Stimulated activated CD8-positive, alpha-beta memory T cell treated with anti-CD3 and anti-CD28 coated beads, Interleukin-2, amount 100 ng/mL, for 1 hour (primary cell): Measurements from ENCODE around the gene ANKRD62.
"Not testable (repeated sequence)": the region's sequence is repeated elsewhere in the genome, so short reads cannot be mapped to it uniquely, and the experiment has no call there.

Experiments
- DNase-seq, 2 donors: peaks; one replicate each; pipeline ENCODE4 v3.0.0-alpha.2; 2020; ENCODE audit warnings: low read depth in 2 of 2

Gene ANKRD62

DNA sequence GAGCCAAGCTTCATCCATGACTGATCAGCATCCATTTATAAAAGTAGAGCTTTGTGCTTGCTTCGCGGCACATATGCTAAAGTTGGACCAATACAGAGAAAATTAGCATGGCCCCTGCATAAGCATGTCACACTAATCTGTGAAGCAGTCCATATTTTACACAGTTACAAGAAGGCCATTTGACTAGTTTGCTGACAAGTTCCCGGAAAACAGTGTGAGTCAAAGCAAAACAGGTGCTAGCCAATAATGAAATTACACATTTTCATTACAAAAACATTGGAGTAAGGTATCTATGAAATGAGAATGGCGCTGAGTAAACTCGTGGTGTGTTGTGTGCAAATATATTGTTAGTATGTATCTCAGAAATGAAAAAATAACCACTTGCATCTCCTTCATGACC is 4.7 kb downstream of the ANKRD62 start:
- no peak for DNase-seq

- no peak for DNase-seq
Measured at GRCh38 chr18:12099160-12099559, 5.5 kb downstream of the ANKRD62 start.

DNA sequence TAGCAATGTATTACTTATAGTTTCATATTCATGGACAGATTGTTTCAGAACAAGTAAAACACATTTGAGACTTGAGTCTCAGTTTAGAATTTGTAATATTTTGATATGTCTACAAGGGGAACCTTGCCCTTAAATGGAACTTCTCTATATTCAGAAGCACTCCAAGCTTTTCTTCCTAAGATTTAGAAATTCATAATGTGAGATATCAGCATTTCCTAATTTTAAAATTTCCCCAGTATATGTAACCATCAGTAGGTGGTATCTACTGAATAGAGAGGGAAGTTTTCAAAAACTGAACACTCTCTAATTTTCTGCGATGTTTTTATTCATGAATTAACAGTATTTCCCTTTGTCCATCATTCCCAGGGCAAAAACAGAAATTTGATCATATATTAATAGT is 7.6 kb downstream of the ANKRD62 start:
- DNase-seq = no peak

GRCh38 chr18:12102136-12102842 is 8.6 kb downstream of the ANKRD62 start:
- DNase-seq = no peak

- DNase-seq = no peak
Measured at GRCh38 chr18:12106471-12106870, 12.8 kb downstream of the ANKRD62 start.

- no peak for DNase-seq
Measured at GRCh38 chr18:12109836-12110235, 16.2 kb downstream of the ANKRD62 start.

- no peak for DNase-seq
Measured at GRCh38 chr18:12113999-12114646, 20.5 kb downstream of the ANKRD62 start.

- no peak for DNase-seq
Measured at GRCh38 chr18:12119358-12119757, 25.7 kb downstream of the ANKRD62 start.

- no peak for DNase-seq
Measured at GRCh38 chr18:12121175-12122042, 27.8 kb downstream of the ANKRD62 start.

- DNase-seq = not testable (repeated sequence)
Measured at GRCh38 chr18:12122043-12122389, 28.4 kb downstream of the ANKRD62 start.

DNA sequence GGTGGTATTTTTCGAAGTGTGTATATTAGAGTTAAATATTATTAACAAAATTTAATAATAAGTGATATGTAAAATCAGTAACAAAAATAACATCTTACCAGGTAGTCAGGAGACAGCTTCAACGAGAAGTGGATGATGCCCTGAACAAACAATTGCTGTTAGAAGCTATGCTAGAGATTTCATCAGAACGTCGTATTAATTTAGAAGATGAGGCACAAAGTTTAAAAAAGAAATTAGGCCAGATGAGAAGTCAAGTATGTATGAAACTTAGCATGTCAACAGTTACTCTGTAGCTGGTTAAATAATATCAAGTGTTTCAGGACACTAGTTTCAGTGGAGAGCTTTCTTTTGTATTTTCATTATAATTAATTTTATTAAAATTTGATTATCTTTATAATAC is 34.0 kb downstream of the ANKRD62 start:
- not testable (repeated sequence) for DNase-seq

GRCh38 chr18:12138831-12139230 is 45.2 kb downstream of the ANKRD62 start:
- DNase-seq = not testable (repeated sequence)

- not testable (repeated sequence) for DNase-seq
Measured at GRCh38 chr18:12140866-12141265, 47.2 kb downstream of the ANKRD62 start.

DNA sequence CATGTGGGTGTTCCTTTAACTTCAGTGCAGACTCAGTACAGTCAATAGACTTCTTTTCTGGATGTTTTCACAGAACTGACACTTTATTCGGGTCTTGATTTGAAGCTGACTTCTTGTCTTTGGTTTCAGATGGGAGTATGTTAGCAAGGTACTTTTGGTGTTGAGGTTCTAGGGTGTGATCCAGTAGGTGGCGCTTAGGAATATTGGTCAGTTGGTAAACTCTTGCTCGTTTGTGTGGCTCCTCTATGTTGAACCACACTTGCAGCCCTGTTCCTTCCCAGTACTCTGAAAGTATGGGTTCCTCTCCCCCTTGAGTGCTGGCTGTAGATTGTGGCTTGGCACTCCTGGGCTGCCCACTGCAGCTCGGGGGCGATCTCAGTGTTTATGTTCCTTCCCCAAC is 48.1 kb downstream of the ANKRD62 start:
- not testable (repeated sequence) for DNase-seq

GRCh38 chr18:12149431-12149830 is 55.8 kb downstream of the ANKRD62 start:
- DNase-seq = not testable (repeated sequence)

DNA sequence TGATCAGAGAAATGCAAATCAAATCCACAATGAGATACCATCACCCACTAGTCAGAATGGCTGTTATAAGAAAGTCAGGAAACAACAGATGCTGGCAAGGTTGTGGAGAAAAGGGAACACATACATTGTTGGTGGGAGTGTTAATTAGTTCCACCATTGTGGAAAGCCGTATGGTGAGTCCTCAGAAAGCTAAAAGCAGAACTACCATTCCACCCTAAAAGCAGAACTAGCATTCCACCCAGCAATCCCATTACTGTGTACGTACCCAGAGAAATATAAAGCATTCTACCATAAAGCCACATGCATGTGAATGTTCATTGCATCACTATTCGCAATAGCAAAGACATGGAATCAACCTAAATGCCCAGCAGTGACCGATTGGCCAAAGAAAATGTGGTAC is 60.7 kb downstream of the ANKRD62 start:
- no peak for DNase-seq

DNA sequence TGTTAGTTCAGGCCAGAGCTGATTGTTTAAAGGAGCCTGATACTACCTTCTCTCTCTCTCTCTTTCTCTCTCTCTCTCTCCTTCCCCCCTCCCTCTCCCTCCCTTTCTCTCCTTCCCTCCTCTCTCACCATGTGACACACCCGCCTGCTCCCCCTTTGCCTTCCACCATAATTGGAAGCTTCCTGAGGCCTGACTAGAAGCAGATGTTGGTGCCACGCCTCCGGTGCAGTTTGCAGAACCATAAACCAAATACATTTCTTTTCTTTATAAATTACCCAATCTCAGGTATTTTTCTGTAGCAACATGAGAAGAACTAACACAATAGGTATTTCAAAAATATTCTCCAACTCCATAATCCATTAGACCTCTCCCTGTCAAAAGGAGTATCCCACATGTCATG is 62.4 kb downstream of the ANKRD62 start:
- DNase-seq = no peak

GRCh38 chr18:12159446-12159845 is 65.8 kb downstream of the ANKRD62 start:
- DNase-seq = no peak

DNA sequence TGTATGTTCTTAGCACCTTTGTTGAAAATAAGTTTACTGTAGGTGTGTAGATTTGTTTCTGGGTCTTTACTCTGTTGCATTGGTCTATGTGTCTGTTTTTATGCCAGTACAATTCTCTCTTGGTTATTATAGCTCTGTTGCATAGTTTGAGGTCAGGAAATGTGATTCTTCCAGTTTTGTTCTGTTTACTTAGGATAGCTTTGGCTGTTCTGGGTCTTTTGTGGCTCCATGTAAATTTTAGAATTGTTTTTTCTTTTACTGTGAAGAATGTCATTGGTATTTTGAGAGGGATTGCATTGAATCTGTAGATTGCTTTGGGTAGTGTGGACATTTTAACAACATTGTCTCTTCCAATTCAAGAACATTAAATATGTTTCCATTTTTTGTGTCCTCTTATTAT is 69.1 kb downstream of the ANKRD62 start:
- DNase-seq = no peak

GRCh38 chr18:12165038-12165768 is 71.6 kb downstream of the ANKRD62 start:
- DNase-seq = no peak
